Liver (tissue), 3 donors: ENCODE measurements around the gene MEIS2.

Experiments
- ATF3 ChIP-seq: IDR thresholded peaks from 2 replicates; pipeline ENCODE4 v1.6.1; 2016; ENCODE audit warnings: antibody characterized with exemption
- CTCF ChIP-seq: fragments of 150-350 bp; IDR thresholded peaks from 2 replicates; pipeline ENCODE4 v1.5.1; 2017; ENCODE audit warnings: improper control_type of control experiment, low read depth, low read length; ENCODE audit not compliant: missing input control
- EGR1 ChIP-seq, 2 donors: IDR thresholded peaks; 2 replicates each; pipeline ENCODE4 v1.6.1; 2016 to 2018; ENCODE audit warnings: antibody characterized with exemption in 2 of 2, low read depth in 2 of 2
- FOXA2 ChIP-seq: IDR thresholded peaks from 2 replicates; pipeline ENCODE4 v1.6.1; 2016; ENCODE audit warnings: antibody characterized with exemption
- GABPA ChIP-seq, 2 donors: IDR thresholded peaks in 1 of 2; conservative IDR thresholded peaks in 1 of 2; 2 replicates each; pipeline ENCODE4 v1.6.1; 2016; ENCODE audit warnings: antibody characterized with exemption in 2 of 2, mild to moderate bottlenecking in 1 of 2, moderate library complexity in 1 of 2
- HNF4G ChIP-seq: IDR thresholded peaks from 2 replicates; pipeline ENCODE4 v1.6.1; 2016; ENCODE audit warnings: antibody characterized with exemption
- JUND ChIP-seq, 2 donors: IDR thresholded peaks; 2 replicates each; pipeline ENCODE4 v1.6.1; 2016; ENCODE audit warnings: antibody characterized with exemption in 2 of 2
- MAX ChIP-seq: IDR thresholded peaks from 2 replicates; pipeline ENCODE4 v1.6.1; 2016; ENCODE audit warnings: antibody characterized with exemption
- RAD21 ChIP-seq, 2 donors: IDR thresholded peaks; 2 replicates each; pipeline ENCODE4 v1.6.1; 2016; ENCODE audit warnings: antibody characterized with exemption in 2 of 2, mild to moderate bottlenecking in 2 of 2
- REST ChIP-seq: IDR thresholded peaks from 2 replicates; pipeline ENCODE4 v1.6.1; 2016; ENCODE audit warnings: antibody characterized with exemption, mild to moderate bottlenecking
- SP1 ChIP-seq: IDR thresholded peaks from 2 replicates; pipeline ENCODE4 v1.6.1; 2018; ENCODE audit warnings: antibody characterized with exemption, mild to moderate bottlenecking
- TAF1 ChIP-seq: conservative IDR thresholded peaks from 2 replicates; pipeline ENCODE4 v1.6.1; 2016; ENCODE audit warnings: antibody characterized with exemption, mild to moderate bottlenecking
- YY1 ChIP-seq: IDR thresholded peaks from 2 replicates; pipeline ENCODE4 v1.6.1; 2016; ENCODE audit warnings: antibody characterized with exemption, mild to moderate bottlenecking
- ZBTB33 ChIP-seq: IDR thresholded peaks from 2 replicates; pipeline ENCODE4 v1.6.1; 2016; ENCODE audit warnings: antibody characterized with exemption
- donor health status: healthy.
- donor health status: healthy.

GRCh38 chr15:37032091-37032775, 68.1 kb downstream of the MEIS2 start:
- TF ChIP-seq RAD21 (IDR thresholded peaks at IDR 0.05) (no peak), ZBTB33 (no peak), CTCF (no peak), SP1 (no peak), REST (no peak), GABPA (IDR thresholded peaks at IDR 0.05 in 1 of 2, conservative IDR thresholded peaks at IDR 0.05 in 1 of 2) (no peak), MAX (no peak), HNF4G (no peak), ATF3 (no peak), FOXA2 (no peak), YY1 (no peak), JUND (IDR thresholded peaks at IDR 0.05) (no peak), TAF1 (no peak), EGR1 (IDR thresholded peaks at IDR 0.05; ENCODE audit: low read depth in 2 of 2) (no peak)
